ENCODE data around the gene YJEFN3.
A peak's percentile ranks its signal among the peaks of the same experiment; 100 is the strongest.

YJEFN3 gene

DNA sequence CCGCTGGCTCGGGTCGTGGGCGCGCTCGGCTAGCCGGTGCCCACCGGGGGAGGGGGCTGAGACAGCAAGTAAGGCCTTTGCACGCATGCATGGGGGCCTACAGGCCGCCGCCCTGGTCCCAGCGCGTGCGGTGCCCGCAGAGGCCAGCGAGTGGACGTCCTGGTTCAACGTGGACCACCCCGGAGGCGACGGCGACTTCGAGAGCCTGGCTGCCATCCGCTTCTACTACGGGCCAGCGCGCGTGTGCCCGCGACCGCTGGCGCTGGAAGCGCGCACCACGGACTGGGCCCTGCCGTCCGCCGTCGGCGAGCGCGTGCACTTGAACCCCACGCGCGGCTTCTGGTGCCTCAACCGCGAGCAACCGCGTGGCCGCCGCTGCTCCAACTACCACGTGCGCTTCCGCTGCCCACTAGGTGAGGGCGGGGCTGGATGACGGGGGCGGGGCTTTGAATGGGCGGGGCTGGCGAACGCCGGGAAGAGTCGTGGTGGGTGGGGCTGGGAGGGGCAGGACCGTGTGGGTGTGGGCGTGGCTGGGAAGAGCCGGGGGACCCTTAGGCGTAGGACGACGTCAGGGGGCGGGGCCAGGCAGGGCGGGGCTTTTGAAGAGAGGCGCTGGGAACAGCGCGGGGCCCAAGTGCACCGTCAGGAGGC is 11.5 kb downstream of the YJEFN3 start:
- DNase-seq (ENCODE audit: low read depth): peak; percentile 44

DNA sequence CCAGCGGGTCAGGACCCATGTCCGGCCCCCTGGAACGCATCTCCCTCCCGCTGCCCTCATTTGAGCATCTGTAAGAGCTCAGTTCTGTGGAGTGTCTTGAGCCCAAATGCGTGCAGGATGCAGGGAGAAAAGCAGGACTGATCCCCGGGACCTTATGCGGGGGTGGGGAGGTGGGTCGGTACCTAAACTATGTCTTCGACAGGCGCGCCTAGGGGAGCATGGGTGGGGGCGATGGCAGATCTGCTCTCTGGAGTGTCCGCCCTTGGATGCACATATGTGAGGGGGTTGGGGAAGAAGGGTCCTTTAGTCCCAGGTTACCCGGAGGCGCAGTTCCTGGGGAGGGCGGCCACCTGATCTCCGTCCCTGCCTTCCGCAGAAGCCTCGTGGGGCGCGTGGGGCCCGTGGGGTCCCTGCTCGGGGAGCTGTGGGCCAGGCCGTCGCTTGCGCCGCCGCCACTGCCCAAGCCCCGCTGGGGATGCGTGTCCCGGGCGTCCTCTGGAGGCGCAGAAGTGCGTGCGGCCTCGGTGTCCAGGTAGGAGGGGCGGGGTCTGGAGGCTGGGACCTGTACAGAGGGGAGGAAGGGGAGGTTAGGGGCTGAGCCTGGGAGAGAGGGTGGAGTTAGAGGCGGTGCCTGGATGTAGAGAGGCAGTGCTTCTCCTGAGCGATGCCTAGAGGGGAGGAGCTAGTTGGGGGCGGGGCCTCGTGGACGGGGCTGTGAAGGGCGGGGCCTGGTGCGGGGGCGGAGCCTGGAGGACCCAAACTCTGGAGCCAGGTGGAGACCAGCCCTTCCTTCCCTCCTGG is 12.2 kb downstream of the YJEFN3 start:
- DNase-seq (ENCODE audit: low read depth): peak; percentile 67

DNA sequence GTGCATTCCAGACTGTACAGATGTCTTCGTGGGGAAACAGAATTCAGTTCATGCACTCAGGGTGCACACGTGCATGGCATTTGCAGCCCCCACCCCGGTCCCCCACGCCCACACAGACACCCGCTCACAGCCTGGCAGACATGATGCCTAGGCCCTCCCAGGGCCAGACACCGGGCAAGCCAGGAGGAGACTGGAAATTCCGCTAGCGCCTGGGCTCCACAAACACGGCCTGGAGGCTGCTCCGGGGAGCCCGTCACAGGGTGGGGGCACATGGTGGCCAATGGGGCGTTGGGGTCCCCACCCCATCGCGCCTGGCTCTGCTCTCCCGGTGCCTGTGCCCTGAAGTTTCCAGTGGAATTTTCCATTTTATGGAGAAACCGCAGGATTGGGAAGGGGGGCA is 12.9 kb downstream of the YJEFN3 start:
- no peak for DNase-seq (ENCODE audit: low read depth)

DNA sequence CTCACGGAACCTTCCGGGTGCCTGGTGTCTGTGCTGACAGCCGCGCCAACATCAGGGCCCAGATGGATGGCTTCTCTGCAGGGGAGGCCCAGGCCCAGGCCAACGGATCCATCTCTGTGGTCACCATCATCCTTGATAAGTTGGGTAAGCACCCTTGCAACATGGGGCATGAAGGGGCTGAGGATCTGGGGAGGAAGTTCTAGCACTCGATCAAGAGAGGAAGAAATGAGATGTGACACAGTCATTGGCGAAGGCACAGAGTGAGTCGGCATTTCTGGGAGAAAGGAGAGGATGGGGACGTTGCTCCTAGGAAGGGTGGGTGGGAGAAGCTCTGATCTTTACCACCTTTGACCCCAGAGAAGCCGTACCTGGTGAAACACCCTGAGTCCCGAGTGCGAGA is 13.8 kb downstream of the YJEFN3 start:
- no peak for DNase-seq (ENCODE audit: low read depth)

DNA sequence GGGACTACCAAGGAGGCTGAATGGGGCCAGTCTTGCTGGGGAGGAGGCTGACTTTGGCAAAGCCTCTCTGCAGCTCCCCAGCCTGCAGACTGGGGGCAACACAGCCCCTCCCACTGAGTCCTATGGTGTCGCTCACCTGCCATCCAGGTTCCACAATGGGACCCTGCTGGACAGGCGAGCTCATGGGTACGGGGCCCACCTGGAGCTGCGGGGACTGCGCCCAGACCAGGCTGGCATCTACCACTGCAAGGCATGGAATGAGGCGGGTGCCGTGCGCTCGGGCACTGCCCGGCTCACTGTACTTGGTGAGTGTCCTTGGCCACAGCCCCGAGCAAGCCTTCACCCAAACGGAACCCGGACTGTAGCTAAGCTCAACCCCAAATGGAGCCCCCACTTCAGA is 14.4 kb downstream of the YJEFN3 start:
- no peak for DNase-seq (ENCODE audit: low read depth)

DNA sequence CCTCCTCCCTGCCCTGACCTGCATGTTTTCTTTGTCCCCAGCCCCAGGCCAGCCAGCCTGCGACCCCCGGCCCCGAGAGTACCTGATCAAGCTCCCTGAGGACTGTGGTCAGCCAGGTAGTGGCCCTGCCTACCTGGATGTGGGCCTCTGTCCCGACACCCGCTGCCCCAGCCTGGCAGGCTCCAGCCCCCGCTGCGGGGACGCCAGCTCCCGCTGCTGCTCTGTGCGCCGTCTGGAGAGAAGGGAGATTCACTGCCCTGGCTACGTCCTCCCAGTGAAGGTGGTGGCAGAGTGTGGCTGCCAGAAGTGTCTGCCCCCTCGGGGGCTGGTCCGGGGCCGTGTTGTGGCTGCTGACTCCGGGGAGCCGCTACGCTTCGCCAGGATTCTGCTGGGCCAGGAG is 14.9 kb downstream of the YJEFN3 start:
- DNase-seq (ENCODE audit: low read depth): no peak

DNA sequence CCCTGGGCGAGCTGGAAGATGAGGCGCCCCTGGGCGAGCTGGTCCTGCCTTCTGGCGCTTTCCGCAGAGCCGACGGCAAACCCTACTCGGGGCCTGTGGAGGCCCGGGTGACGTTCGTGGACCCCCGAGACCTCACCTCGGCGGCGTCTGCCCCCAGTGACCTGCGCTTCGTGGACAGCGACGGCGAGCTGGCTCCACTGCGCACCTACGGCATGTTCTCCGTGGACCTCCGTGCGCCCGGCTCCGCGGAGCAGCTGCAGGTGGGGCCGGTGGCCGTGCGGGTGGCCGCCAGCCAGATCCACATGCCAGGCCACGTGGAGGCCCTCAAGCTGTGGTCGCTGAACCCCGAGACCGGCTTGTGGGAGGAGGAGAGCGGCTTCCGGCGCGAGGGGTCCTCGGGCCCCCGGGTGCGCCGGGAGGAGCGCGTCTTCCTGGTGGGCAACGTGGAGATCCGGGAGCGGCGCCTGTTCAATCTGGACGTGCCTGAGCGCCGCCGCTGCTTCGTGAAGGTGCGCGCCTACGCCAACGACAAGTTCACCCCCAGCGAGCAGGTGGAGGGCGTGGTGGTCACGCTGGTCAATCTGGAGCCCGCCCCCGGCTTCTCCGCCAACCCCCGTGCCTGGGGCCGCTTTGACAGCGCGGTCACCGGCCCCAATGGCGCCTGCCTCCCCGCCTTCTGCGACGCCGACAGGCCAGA is 15.7 kb downstream of the YJEFN3 start:
- no peak for DNase-seq (ENCODE audit: low read depth)

DNA sequence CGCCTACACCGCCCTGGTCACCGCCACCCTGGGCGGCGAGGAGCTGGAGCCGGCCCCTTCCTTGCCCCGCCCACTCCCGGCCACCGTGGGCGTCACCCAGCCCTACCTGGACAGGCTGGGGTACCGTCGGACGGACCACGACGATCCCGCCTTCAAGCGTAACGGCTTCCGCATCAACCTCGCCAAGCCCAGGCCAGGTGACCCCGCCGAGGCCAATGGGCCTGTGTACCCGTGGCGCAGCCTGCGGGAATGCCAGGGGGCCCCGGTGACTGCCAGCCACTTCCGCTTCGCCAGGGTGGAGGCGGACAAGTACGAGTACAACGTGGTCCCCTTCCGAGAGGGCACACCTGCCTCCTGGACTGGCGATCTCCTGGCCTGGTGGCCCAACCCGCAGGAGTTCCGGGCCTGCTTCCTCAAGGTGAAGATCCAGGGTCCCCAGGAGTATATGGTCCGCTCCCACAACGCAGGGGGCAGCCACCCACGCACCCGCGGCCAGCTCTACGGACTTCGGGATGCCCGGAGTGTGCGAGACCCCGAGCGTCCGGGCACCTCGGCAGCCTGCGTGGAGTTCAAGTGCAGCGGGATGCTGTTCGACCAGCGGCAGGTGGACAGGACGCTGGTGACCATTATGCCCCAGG is 16.4 kb downstream of the YJEFN3 start:
- DNase-seq (ENCODE audit: low read depth): no peak

DNA sequence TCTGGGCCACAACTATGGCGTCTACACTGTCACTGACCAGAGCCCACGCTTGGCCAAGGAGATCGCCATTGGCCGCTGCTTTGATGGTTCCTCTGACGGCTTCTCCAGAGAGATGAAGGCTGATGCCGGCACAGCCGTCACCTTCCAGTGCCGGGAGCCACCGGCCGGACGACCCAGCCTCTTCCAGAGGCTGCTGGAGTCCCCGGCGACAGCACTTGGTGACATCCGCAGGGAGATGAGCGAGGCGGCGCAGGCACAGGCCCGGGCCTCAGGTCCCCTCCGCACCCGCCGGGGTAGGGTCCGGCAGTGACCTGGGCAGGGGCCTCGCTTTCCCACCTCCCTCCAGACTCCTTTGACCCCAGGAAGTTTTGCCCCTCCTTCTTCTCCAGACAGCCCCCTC is 17.0 kb downstream of the YJEFN3 start:
- DNase-seq (ENCODE audit: low read depth): no peak

DNA sequence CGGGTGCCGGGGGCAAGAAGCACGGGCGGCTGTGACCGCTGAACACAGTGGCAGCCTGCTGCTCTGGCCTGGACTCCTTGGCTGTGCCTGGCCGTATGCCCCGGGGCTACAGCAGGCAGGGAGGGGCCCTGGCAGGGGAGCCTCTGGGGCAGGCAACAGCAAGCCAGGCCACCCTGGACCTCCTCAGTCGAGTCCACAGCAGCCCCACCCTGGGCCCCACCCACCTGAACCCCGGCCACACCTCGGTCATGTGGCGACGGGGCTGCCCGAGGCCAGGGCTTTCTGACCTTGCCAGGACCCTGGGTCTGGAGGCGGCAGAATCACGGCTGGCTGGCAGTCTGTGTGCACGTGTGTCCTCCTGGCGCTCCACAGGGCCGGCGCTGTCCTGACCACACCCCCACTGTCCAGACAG is 18.0 kb downstream of the YJEFN3 start:
- no peak for DNase-seq (ENCODE audit: low read depth)

DNA sequence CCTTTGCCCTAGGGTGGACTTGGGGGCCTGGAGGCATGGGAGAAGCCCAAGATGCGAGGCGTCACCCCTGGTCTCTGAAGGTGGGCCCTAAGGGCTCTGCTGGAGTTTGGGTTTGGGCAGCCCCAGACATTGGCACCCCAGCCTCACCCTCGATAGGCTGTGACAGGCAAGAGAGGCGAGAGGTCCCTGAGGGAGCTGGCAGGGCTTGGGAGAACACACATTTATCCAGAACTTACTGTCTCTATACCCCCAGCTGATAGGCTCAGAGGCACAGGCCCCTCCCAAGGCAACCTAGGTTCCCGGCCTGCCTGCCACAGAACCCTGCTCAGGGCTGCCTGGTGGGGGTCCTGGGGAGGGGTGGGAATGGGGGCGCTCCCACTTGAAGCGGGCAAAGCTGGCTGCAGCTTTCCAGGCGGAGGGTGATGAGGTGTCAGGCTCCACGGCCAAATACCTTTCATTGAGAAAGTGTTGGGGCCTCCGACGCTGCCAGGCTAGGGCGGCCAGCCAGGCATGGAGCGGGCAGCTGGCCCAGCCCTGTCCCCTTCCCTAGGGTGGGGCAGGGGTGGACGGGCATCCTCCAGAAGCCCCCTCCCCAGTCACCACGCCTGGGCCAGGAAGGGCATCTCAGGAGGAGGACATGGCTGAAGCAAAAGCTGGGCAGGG is 19.1 kb downstream of the YJEFN3 start:
- DNase-seq (ENCODE audit: low read depth): no peak

DNA sequence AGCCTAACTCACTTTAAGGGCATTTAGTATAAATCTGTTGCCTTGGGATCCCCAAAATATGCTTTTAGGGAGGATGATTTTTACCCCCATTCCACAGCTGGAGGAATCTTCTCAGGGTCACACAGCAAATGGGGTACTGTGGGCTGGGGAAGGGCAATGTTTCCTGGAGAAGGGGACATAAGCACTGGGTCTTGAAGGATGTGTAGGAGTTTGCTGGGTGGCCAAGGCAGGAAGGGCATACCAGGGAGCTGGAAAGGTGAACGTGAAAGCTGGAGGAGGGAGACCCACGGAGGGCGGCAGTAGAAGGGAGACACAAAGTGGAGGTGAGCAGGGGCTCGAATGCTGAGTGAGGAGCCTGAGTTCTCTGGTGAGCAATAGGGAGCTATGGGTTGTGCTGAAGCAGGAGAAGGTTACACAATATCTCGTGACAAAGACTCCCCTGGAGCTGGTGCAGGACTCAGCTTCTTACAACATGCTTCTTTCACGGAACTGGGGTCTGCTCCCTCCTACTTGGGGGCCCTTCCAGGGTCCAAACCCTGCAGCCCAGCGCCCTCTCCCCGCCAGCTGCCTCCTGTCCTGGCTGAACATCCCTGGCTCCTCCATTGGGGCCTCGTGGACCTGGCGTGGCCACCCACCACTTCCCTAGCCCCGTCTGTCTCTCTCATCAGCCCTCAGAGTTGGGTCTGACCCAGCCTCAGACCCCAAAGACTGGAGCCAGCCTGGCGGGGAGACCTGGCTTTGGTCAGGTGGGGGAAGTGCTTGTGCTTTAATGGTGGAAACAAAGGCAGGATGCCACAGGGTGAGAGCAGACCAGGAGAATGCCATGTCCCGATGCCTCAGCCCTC is 20.4 kb downstream of the YJEFN3 start:
- no peak for DNase-seq (ENCODE audit: low read depth)

DNA sequence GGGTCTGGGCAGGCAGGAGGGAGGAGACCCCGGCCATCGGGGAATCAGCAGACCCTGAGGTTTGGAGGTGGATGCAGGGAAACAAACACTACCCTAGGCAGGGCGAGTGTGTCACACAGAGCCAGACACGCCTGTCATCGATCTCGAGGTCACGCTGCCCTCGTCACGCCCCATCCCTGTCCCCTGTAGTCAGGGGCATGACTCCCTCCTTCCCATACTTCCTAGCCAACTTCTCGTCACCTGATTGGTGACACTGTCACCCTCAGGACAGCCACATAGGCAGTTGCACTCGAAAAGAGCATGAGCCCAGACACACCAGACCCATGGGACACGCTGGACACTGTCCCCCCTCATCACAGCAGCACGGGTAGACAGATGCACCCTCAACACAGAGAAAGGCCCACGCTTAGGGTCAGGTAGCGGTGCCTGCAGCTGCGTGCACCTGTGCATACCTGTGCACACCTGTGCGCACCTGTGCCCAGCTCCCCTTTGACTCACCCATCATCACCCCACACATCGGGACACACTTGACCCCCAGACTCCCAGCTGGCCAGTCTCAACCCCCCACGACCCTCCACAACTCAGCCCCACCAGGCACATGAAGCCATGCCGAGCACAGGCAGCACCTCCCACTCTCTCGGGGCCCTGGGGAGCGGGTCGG is 21.2 kb downstream of the YJEFN3 start:
- DNase-seq (ENCODE audit: low read depth): no peak

DNA sequence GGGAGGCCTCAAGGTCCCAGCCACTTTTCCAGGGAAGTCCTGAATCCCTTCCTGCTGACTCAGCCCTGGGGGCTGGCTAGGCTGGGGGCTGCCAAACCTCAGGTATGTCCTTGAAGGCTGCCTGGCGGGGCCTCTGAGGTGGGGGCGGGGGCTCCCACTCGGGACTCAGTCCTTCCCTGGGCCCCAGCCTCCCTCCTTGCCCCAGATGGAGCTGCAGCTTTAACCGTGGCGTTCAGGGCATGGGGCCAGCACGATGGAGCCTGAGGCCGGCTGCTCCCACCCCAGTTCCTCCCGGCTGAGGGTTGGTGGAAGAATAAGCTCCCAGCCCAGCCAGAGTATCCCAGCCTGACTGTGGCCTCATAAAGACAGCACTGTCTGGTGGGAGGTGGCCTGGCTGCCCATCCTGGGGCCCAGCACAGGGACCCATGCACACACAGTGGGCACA is 21.8 kb downstream of the YJEFN3 start:
- no peak for DNase-seq (ENCODE audit: low read depth)

DNA sequence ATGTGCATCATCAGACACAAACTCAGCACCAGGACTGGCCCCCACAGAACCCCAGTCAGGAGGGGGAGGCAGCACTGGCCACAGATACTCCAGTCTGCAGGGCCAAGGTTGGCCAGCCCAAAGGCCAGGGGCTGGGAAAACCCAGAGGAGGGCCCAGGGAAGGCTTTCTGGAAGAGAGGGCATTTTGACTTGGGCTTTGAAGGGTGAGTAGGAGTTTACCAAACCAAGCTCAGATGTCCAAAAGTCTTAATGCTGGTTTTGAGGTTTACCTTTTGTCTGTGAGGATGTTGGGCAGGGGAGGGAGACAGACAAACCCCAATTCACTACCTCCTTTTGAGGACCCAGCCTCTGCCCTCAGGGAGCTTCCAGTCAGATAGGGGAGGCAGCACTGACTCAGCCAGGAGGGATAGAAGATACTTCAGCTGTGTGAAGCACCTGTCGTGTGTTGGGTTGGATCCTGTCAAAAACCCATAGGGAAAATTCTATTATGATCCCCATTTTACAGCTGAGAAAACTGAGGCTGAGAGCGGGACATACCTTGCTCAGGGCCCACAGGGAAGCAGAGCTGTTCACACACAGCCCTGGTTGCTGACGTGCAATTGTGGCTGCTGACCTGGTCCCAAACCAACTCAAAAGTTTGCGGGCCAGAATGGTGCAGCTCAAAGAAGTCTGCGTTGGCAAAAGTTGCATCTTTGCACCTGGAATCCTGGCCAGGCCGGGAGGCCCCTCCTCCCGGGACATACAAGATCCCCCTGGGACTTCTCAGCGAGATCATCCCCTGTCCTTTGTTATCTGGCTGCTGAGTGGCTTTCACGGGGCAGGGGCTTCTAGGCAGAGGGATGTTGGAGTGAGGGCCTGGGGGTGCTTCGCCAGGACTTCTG is 22.5 kb downstream of the YJEFN3 start:
- no peak for DNase-seq (ENCODE audit: low read depth)

DNA sequence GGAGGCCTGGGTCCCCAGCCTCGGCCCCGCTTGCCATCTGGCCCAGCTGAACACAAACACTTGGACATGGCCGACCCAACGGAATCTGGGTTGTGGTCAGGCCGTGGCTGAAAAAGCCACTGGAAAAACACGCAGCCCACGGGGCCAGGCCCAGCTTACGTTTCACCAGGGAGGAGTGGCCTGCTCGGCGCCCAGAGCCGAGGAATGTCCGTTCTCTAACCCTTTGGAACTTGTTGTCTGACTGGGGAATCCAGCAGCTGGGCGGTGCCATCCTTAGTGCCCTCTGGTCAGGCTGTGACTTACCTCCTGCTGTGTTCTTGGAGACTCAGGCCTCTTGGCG is 23.1 kb downstream of the YJEFN3 start:
- no peak for DNase-seq (ENCODE audit: low read depth)

DNA sequence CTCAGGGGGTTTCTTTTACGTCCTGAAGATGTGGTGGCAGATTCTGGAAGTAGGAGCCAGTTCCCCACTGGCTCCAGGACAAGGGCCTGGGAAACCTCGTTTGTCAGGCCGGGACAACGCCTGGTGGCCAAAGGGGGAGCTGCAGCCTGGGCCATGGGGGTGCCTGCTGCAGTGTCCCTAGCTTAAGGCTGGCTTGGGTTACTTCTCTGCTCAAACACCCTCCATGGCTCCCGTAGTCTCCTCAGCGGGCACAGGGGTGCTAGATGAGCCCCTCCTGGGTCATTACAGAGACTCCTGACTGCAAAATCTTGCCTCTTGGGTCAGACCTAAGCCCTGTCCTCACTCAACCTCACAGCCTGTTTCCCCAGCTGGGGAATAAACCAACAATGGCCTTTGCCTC is 24.1 kb downstream of the YJEFN3 start:
- no peak for DNase-seq (ENCODE audit: low read depth)

DNA sequence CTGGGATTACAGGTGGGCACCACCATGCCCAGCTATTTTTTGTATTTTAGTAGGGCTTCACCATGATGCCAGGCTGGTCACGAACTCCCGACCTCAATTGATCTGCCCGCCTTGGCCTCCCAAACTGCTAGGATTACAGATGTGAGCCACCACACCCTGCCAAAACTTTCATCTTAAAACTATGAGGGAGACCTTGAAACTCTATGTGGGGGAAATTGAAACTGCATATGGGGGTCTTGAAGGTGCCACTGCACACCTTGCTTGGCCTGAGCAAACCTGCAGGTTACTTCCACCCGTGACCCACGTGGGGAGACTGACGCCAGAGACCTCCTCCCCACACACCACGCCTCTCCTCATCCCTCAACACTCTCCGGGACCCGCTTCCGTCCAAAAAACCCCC is 25.0 kb downstream of the YJEFN3 start:
- DNase-seq (ENCODE audit: low read depth): no peak
